Measurements from ENCODE around the gene NPHS2.

DNA sequence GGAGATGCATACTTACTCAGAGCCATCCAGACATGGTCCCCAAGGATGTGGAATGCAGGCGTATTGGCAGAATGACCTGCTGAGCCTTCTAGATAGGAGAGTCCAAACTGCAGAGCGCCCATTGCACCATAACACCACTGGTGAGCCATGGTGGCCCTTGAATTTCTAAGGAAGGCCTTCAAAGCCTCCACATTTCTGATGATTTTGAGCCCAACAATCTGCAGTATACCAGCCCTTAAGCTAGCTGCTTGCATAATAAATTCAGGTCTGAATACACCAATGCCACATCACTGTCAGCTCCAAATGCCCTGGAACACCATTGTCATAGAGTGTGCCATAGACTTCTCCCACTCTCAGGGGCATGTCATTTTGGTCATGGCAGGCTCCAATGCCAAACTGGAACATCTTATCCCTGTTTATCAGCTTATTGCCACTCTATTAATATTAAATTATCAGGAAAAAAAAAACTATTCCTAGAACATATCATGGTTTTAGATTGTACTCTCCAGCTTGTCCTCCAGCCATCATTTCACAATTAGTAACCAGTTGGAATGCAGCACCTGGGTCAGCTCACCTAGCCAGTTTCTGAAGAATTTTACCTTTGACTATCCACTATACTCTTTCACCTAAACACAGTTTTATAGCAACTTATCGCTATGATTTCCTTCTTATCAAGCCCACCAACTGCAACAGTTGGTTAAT is 26.9 kb downstream of the NPHS2 start:
- TF ChIP-seq, protein P1, sequence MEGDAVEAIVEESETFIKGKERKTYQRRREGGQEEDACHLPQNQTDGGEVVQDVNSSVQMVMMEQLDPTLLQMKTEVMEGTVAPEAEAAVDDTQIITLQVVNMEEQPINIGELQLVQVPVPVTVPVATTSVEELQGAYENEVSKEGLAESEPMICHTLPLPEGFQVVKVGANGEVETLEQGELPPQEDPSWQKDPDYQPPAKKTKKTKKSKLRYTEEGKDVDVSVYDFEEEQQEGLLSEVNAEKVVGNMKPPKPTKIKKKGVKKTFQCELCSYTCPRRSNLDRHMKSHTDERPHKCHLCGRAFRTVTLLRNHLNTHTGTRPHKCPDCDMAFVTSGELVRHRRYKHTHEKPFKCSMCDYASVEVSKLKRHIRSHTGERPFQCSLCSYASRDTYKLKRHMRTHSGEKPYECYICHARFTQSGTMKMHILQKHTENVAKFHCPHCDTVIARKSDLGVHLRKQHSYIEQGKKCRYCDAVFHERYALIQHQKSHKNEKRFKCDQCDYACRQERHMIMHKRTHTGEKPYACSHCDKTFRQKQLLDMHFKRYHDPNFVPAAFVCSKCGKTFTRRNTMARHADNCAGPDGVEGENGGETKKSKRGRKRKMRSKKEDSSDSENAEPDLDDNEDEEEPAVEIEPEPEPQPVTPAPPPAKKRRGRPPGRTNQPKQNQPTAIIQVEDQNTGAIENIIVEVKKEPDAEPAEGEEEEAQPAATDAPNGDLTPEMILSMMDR (conservative IDR thresholded peaks at IDR 0.05; ENCODE audit: low read length) = no peak
- no peak for TF ChIP-seq EZH2phosphoT487 (IDR thresholded peaks at IDR 0.05; ENCODE audit: borderline replicate concordance)

All from Loucy (cell line).